ENCODE measurements around the gene ERCC1. TPM values are rescaled to one million over a fixed set of nuclear protein-coding genes. Genes with fewer than 3 reads are reported as not detected.
A peak's percentile ranks its signal among the peaks of the same experiment; 100 is the strongest.
"Not testable (repeated sequence)": the region's sequence is repeated elsewhere in the genome, so short reads cannot be mapped to it uniquely, and the experiment has no call there.

The ERCC1 gene
- total and polyA plus RNA-seq, 7 donors: 27.3 to 67.0 (median 41.8) TPM

- no peak overlapping the region for H3K27ac ChIP-seq
- peaks cover 0 to 15% (median 2%) of the 10 kb centered on the region in 4 donors for H3K36me3 ChIP-seq
- no peak for DNase-seq
- intact Hi-C loops (cut with DNase I): no loop called here
- no peaks in the 10 kb centered on the region for H3K9me3 ChIP-seq
- peaks cover 6 to 18% (median 8%) of the 10 kb centered on the region in 3 donors for H3K27me3 ChIP-seq
- H3K4me1 ChIP-seq: peaks cover 2 to 31% (median 25%) of the 10 kb centered on the region in 4 donors
- TF ChIP-seq CTCF (IDR thresholded peaks at IDR 0.05) (no peak), POLR2AphosphoS5 (IDR thresholded peaks at IDR 0.05) (no peak), POLR2A (IDR thresholded peaks at IDR 0.05) (no peak), EP300 (IDR thresholded peaks at IDR 0.05) (no peak)
- no peak overlapping the region for H3K4me3 ChIP-seq
- WGBS, 2 donors: 91 to 93% methylated on average over 8 of the region's 8 CpGs
These were observed 15.6 kb downstream of the ERCC1 start for GRCh38 chr19:45408121-45408520.

- not testable (repeated sequence) for H3K27ac ChIP-seq, H3K4me3 ChIP-seq, H3K36me3 ChIP-seq, H3K9me3 ChIP-seq, DNase-seq
- intact Hi-C loops (cut with DNase I): loop anchor here (2.0 kb wide), 1 partner anchor 15 kb away; the partner anchor contains the start of gene ERCC1
- Histone ChIP-seq H3K4me1 (peaks cover 2 to 32% (median 25%) of the 10 kb centered on the region in 4 donors), H3K27me3 (peaks cover 6 to 18% (median 9%) of the 10 kb centered on the region in 3 donors)
- 64 to 82% methylated on average over 5 of the region's 5 CpGs for WGBS, 2 donors
These were observed 16.1 kb downstream of the ERCC1 start for GRCh38 chr19:45407585-45407984.

GRCh38 chr19:45407091-45407375, 16.7 kb downstream of the ERCC1 start:
- Histone ChIP-seq H3K4me3 (peak overlapping the region; percentile 48 to 67 (median 63)), H3K9me3 (no peaks in the 10 kb centered on the region), H3K36me3 (peaks cover 0 to 4% (median 0%) of the 10 kb centered on the region in 4 donors), H3K27ac (peak overlapping the region in 2 of 4 donors; percentile 85 to 92), H3K4me1 (peaks cover 2 to 37% (median 27%) of the 10 kb centered on the region in 4 donors), H3K27me3 (peaks cover 6 to 18% (median 9%) of the 10 kb centered on the region in 3 donors)
- intact Hi-C loops (cut with DNase I): loop anchor here (2.0 kb wide), 1 partner anchor 16 kb away; the partner anchor contains the start of gene ERCC1
- no peak for DNase-seq
- WGBS, 2 donors: 1 to 3% methylated on average over 10 of the region's 10 CpGs
- TF ChIP-seq EP300 (IDR thresholded peaks at IDR 0.05) (no peak), POLR2AphosphoS5 (IDR thresholded peaks at IDR 0.05) (no peak), CTCF (IDR thresholded peaks at IDR 0.05) (no peak), POLR2A (IDR thresholded peaks at IDR 0.05) (no peak)

- 0 to 1% methylated on average over 51 of the region's 51 CpGs for WGBS, 2 donors
- Histone ChIP-seq H3K4me1 (peaks cover 2 to 38% (median 27%) of the 10 kb centered on the region in 4 donors), H3K27me3 (peaks cover 6 to 18% (median 9%) of the 10 kb centered on the region in 3 donors), H3K36me3 (peaks cover 0 to 4% (median 0%) of the 10 kb centered on the region in 4 donors), H3K27ac (peak within 1 kb of the TSS; percentile 85 to 95 (median 90)), H3K4me3 (peak within 1 kb of the TSS; percentile 48 to 67 (median 63)), H3K9me3 (no peaks in the 10 kb centered on the region)
- intact Hi-C loops (cut with DNase I): loop anchor here (2.0 kb wide), 1 partner anchor 16 kb away; the partner anchor contains the start of gene ERCC1
- TF ChIP-seq EP300 (IDR thresholded peaks at IDR 0.05) (no peak), CTCF (IDR thresholded peaks at IDR 0.05) (no peak), POLR2AphosphoS5 (IDR thresholded peaks at IDR 0.05) (peak in 3 of 4 donors; percentile 42 to 61 (median 52)), POLR2A (IDR thresholded peaks at IDR 0.05) (no peak)
- DNase-seq: peak; percentile 89
These were observed 17.3 kb downstream of the ERCC1 start, which contains the start of gene POLR1G for GRCh38 chr19:45406226-45407090. Gene POLR1G (plus strand): TSS chr19:45406644. CDS start chr19:45406697, 53 bp downstream.
